Prostate gland (tissue), 2 donors: ENCODE measurements around the gene F5.

ENCODE experiments used
- CTCF ChIP-seq, 4 experiments: fragments of 200-600 bp in 2 of 4; fragments of 450-650 bp in 2 of 4; sonication (generic) in 2 of 4; IDR thresholded peaks; 1 replicate in 3 of 4; 2 replicates in 1 of 4; pipeline ENCODE4 v1.5.1; 2016 to 2019; ENCODE audit warnings: antibody characterized with exemption in 4 of 4, mild to moderate bottlenecking in 2 of 4, moderate library complexity in 2 of 4
- POLR2AphosphoS5 ChIP-seq: sonication (generic); formaldehyde crosslinking; IDR thresholded peaks from one replicate; pipeline ENCODE4 v1.6.1; 2017; ENCODE audit warnings: antibody characterized with exemption

GRCh38 chr1:169608226-169608625 is 21.9 kb upstream of the F5 start:
- TF ChIP-seq CTCF (IDR thresholded peaks at IDR 0.05): no peak
- no peak for TF ChIP-seq POLR2AphosphoS5
